PC-9 (cell line): ENCODE results near the gene PADI3. TPM values are rescaled to one million over a fixed set of nuclear protein-coding genes. Genes with fewer than 3 reads are reported as not detected.

Experiments used
- BruUV-seq: library from RNA; stranded (reverse); fragments of 400-500 nt; replicated peaks from 2 replicates; lab custom pipeline; 2021; lab: Mats Ljungman, UMichigan
- CTCF ChIA-PET: fragments of 300-600 bp; sonication (Branson Sonifier 250); formaldehyde crosslinking; loops from one replicate; lab custom pipeline; 2022; ENCODE audit warnings: antibody characterized with exemption; lab: Charles Lee
- POLR2A ChIA-PET: fragments of 300-600 bp; sonication (Branson Sonifier 250); formaldehyde crosslinking; loops from one replicate; lab custom pipeline; 2022; ENCODE audit warnings: antibody characterized with exemption; ENCODE audit not compliant: unreplicated experiment; lab: Charles Lee
- DNase-seq, 2 experiments: peaks; one replicate each; pipeline versions ENCODE4 v3.0.0 to v3.0.0-alpha.2; 2015 to 2022; ENCODE audit warnings: mixed read lengths in 1 of 2
- H2AFZ ChIP-seq: fragments of 200-600 bp; sonication (generic); 2 replicates; pipeline ENCODE4 v1.8.1; 2017; ENCODE audit warnings: antibody characterized with exemption
- H3F3A ChIP-seq: fragments of 200-600 bp; sonication (generic); 2 replicates; pipeline ENCODE4 v1.8.1; 2017; ENCODE audit warnings: antibody characterized with exemption, mild to moderate bottlenecking, low read depth; ENCODE audit not compliant: insufficient read depth
- H3K27ac ChIP-seq: fragments of 200-600 bp; sonication (generic); 2 replicates; pipeline ENCODE4 v1.6.1; 2016; ENCODE audit warnings: mixed run types
- H3K27me3 ChIP-seq: fragments of 200-600 bp; sonication (generic); 2 replicates; pipeline ENCODE4 v1.6.1; 2016; ENCODE audit warnings: low read depth, mixed run types; ENCODE audit not compliant: insufficient read depth
- H3K36me3 ChIP-seq: fragments of 200-600 bp; sonication (generic); 2 replicates; pipeline ENCODE4 v1.6.1; 2016; ENCODE audit warnings: low read depth, mixed run types
- H3K4me1 ChIP-seq: fragments of 200-600 bp; sonication (generic); replicated peaks from 2 replicates; pipeline ENCODE4 v1.6.1; 2016; ENCODE audit warnings: mixed run types; ENCODE audit not compliant: insufficient read depth
- H3K4me2 ChIP-seq: fragments of 200-600 bp; sonication (generic); 2 replicates; pipeline ENCODE4 v1.6.1; 2017; ENCODE audit warnings: mixed run types
- H3K4me3 ChIP-seq: fragments of 200-600 bp; sonication (generic); 2 replicates; pipeline ENCODE4 v1.6.1; 2016; ENCODE audit warnings: mixed run types
- H3K79me2 ChIP-seq: fragments of 200-600 bp; sonication (generic); 2 replicates; pipeline ENCODE4 v1.6.1; 2017; ENCODE audit warnings: low read depth, mixed run types
- H3K9me2 ChIP-seq: fragments of 200-600 bp; sonication (generic); 2 replicates; pipeline ENCODE4 v1.8.1; 2017; ENCODE audit warnings: mild to moderate bottlenecking; ENCODE audit not compliant: insufficient read depth
- H3K9me3 ChIP-seq: fragments of 200-600 bp; sonication (generic); 2 replicates; pipeline ENCODE4 v1.8.1; 2016; ENCODE audit warnings: low read depth; ENCODE audit not compliant: insufficient read depth
- H4K20me1 ChIP-seq: fragments of 200-600 bp; sonication (generic); 2 replicates; pipeline ENCODE4 v1.8.1; 2017; ENCODE audit not compliant: insufficient read depth
- EZH2 ChIP-seq: fragments of 200-600 bp; sonication (generic); IDR thresholded peaks from 2 replicates; pipeline ENCODE4 v1.8.0; 2017; ENCODE audit warnings: antibody characterized with exemption, low read depth
- intact Hi-C: fragments of 100-400 bp; cut with micrococcal nuclease; formaldehyde crosslinking; loops from one replicate; pipeline ENCODE4 v1.10.0; 2022; ENCODE audit not compliant: unreplicated experiment
- total RNA-seq: library from RNA; stranded (reverse); gene quantifications from 2 replicates; pipeline ENCODE4 v1.2.3, GENCODE V29; 2021
- TF ChIP-seq, protein P1 (sequence below): fragments of 200-600 bp; sonication (generic); conservative IDR thresholded peaks from 2 replicates; pipeline ENCODE4 v1.6.1; 2017; ENCODE audit warnings: mixed run types, antibody characterized with exemption, mild to moderate bottlenecking, moderate library complexity

The PADI3 gene
- total RNA-seq, 1 experiment from 2014 or later, result 5.0 TPM

DNA sequence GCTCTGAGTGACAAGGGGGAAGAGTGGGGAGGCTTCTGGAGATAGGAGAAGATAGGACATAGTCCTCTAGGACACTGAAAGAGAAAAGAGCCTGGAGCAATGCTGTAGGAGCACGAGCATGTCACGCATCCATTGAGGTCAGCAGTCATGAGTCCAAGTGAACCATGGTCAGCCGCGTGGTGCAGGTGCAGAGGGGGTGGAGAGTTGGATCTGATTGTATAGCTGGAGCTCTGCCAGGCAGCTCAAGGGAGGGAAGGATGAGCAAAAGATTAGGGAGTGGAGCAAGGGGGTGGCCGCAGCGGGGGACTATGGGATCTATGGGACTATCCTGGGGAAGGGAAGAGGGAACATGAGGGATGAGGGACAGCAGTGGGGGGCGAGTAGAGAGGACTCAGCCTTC is 30.0 kb upstream of the PADI3 start:
- Histone ChIP-seq H3F3A (peaks cover 20% of the 10 kb centered on the region; the same call in 1 of the 2 replicates), H3K4me1 (peaks cover 29% of the 10 kb centered on the region), H3K9me3 (no peaks in the 10 kb centered on the region), H4K20me1 (no peaks in the 10 kb centered on the region), H3K27me3 (no peaks in the 10 kb centered on the region), H3K27ac (no peak overlapping the region), H3K4me3 (no peak overlapping the region), H3K36me3 (no peaks in the 10 kb centered on the region), H3K9me2 (no peaks in the 10 kb centered on the region), H3K79me2 (peaks cover 59% of the 10 kb centered on the region), H2AFZ (no peak overlapping the region), H3K4me2 (no peak overlapping the region)
- no TSS peak for BruUV-seq
- POLR2A ChIA-PET, result no interaction called here
- no peak for DNase-seq
- CTCF ChIA-PET, result no interaction called here
- intact Hi-C loops, result no loop called here
- TF ChIP-seq, protein P1, sequence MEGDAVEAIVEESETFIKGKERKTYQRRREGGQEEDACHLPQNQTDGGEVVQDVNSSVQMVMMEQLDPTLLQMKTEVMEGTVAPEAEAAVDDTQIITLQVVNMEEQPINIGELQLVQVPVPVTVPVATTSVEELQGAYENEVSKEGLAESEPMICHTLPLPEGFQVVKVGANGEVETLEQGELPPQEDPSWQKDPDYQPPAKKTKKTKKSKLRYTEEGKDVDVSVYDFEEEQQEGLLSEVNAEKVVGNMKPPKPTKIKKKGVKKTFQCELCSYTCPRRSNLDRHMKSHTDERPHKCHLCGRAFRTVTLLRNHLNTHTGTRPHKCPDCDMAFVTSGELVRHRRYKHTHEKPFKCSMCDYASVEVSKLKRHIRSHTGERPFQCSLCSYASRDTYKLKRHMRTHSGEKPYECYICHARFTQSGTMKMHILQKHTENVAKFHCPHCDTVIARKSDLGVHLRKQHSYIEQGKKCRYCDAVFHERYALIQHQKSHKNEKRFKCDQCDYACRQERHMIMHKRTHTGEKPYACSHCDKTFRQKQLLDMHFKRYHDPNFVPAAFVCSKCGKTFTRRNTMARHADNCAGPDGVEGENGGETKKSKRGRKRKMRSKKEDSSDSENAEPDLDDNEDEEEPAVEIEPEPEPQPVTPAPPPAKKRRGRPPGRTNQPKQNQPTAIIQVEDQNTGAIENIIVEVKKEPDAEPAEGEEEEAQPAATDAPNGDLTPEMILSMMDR, result no peak
- no peak for TF ChIP-seq EZH2

DNA sequence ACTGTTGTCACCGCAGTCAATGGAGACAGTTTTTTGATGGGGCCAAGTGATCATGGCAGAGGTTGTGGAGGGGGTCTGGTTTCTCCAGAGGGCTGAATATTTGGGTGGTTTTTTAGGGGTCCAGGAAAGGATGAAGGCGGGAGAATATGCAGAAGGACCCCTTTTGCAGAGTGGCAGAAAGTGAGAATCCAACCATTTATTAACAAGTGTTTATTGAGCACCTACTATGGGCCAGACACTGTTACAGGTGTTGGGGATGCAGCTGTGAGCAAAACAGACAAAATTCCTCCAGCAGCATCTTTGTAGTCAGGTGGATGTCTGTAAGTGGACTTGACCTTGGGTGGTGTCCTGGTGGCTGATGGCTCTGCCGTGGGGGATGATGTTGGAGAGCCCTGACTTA is 28.6 kb upstream of the PADI3 start:
- no peak for DNase-seq
- H3K4me3 ChIP-seq, result no peak overlapping the region
- no peaks in the 10 kb centered on the region for H3K36me3 ChIP-seq
- H3K27ac ChIP-seq, result no peak overlapping the region
- H3K9me3 ChIP-seq, result no peaks in the 10 kb centered on the region
- H3K4me1 ChIP-seq, result peaks cover 20% of the 10 kb centered on the region
- intact Hi-C loops, result no loop called here
- H3K4me2 ChIP-seq, result no peak overlapping the region
- H3F3A ChIP-seq, result peaks cover 15% of the 10 kb centered on the region; the same call in 1 of the 2 replicates
- H2AFZ ChIP-seq, result no peak overlapping the region
- no peaks in the 10 kb centered on the region for H4K20me1 ChIP-seq
- ChIA-PET POLR2A (no interaction called here), CTCF (no interaction called here)
- no peaks in the 10 kb centered on the region for H3K9me2 ChIP-seq
- H3K79me2 ChIP-seq, result peaks cover 50% of the 10 kb centered on the region
- no peak for TF ChIP-seq EZH2
- TF ChIP-seq, protein P1, result no peak
- H3K27me3 ChIP-seq, result no peaks in the 10 kb centered on the region
- no TSS peak for BruUV-seq

DNA sequence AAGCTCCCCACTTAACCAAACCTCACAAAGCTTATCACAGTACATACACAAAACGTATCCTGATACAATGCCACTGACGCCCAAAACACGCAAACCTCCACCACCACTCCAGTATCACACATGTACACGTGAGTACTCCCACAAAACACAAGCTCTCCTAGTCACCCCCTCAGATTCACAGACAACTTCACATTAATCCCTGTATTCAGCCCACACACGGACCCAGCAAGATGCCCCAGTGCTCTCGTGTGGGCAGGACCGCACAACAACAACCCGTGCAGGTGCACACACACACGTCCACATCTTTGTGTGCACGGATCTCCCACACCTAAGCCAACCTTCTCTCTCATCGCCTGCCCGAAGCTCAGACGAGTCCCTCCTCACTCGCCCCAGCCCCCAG is 26.3 kb upstream of the PADI3 start:
- peaks cover 26% of the 10 kb centered on the region; the same call in 1 of the 2 replicates for H3F3A ChIP-seq
- H4K20me1 ChIP-seq, result no peaks in the 10 kb centered on the region
- TF ChIP-seq, protein P1, result no peak
- no peak for TF ChIP-seq EZH2
- H3K4me1 ChIP-seq, result peaks cover 28% of the 10 kb centered on the region
- CTCF ChIA-PET, result no interaction called here
- POLR2A ChIA-PET, result interaction anchor here (0.6 kb wide), 1 partner anchor 842 kb away, joined by 4 read pairs; no protein-coding TSS in a partner anchor
- no peak overlapping the region for H3K27ac ChIP-seq
- no peak overlapping the region for H3K4me2 ChIP-seq
- no peaks in the 10 kb centered on the region for H3K9me2 ChIP-seq
- intact Hi-C loops, result no loop called here
- no peak for DNase-seq
- no peaks in the 10 kb centered on the region for H3K9me3 ChIP-seq
- no peaks in the 10 kb centered on the region for H3K36me3 ChIP-seq
- peaks cover 32% of the 10 kb centered on the region for H3K79me2 ChIP-seq
- H2AFZ ChIP-seq, result no peak overlapping the region
- H3K27me3 ChIP-seq, result no peaks in the 10 kb centered on the region
- BruUV-seq, result no TSS peak
- no peak overlapping the region for H3K4me3 ChIP-seq
